HG03103 (cell line): ENCODE data around the gene MKRN2OS.

Experiments used
- ATAC-seq: cut with Tn5 transposase; IDR thresholded peaks from one replicate; pipeline ENCODE4 v1.9.1; 2021; ENCODE audit warnings: low read depth; ENCODE audit not compliant: unreplicated experiment

The MKRN2OS gene

DNA sequence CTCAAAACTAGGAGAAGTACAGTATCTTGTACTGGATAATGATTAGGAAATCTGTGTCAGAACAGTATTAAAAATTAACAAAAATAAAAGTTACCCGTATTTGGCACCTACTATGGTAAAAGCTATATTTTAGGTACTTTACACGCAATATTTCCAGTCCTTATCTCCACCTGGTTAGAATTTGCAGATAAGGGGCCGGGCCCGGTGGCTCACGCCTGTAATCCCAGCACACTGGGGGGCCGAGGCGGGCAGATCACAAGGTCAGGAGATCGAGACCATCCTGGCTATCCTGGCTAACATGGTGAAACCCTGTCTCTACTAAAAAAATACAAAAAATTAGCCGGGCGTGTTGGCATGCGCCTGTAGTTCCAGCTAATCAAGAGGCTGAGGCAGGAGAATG lies 28.4 kb downstream of the MKRN2OS start:
- ATAC-seq = no peak

DNA sequence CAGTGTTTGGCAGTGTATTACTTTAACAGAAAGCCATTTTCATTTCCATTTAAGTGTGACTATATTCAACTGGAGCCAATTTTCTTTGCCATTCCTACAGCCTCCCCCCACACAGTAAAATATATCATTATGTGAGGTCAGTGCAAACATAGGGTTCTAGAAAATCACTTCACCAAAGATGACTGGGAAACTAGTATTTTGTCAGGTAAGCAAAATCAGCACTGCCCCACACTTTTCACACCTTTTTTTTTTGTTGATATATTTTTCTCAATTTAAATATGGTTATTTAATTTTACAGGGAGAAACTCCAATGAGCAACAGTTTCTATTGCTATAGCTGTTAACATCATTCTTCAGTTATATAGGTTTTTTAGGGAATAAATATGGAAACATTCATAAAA lies 29.7 kb downstream of the MKRN2OS start:
- ATAC-seq = no peak

GRCh38 chr3:12513694-12514446 lies 31.4 kb downstream of the MKRN2OS start:
- no peak for ATAC-seq

DNA sequence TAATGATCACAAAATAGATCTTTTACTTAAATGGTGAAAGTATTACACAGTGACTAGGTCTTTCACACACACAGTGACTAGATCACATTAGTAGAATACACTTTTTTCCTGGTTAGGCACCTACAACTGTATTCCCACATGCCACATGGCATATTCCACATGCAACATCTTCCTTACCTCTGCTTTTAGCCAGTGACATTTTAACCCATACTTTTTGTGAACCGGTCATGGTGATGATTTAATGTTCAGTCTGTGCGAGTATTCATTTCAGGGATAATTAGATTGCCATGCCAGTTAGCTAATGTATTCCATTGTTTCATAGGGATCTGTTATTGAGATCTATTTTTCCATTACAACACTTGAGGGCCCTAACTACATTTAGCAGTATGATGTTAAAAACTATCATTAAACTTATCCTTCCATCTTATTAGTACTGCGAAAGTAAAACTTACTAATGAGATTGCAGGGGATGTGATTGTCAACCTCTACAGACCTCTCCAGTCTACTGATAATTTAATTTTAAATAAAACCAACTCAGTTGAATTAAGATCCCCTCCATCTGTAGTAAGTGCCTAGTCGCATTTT lies 32.7 kb downstream of the MKRN2OS start:
- ATAC-seq = no peak

DNA sequence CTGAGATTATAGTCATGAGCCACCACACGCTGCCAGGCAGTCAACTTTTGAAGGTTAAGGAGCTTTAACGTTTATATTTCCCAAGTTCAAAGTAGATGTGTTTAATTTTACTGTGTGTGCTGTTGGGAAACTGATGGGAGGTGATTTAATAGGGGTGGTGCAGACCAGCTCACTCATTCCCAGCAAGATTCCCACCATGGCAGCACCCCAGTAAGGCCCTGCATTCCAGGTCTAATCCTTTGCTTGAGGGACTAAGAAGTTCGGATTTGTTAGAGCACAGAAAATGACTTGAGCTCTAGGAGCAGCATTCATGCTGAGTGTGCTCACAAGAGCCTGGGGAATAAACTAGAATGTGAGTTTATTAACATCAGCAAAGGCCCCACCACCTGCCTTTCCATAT lies 35.8 kb downstream of the MKRN2OS start:
- no peak for ATAC-seq

DNA sequence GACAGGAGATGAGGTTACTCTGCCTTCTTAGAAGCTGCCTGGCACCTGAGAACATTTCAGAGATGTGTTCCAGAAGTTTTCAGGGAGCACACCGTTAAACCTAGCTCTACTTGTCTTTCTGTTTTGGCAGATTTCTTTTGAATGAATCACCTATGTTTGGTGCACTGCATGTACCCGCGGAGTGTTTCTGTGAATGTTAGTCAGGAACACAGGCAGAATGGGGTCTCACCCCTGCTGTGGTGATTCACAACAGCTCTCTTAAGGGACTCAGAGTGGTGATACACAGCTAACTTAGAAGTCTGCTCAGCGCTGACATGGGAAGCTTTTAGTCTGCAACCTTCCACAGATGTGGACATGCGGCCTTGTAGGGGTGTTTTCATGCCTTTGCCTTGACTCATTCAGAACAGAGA lies 37.0 kb downstream of the MKRN2OS start:
- no peak for ATAC-seq

- no peak for ATAC-seq
Observed at GRCh38 chr3:12507591-12508281, 37.6 kb downstream of the MKRN2OS start.

DNA sequence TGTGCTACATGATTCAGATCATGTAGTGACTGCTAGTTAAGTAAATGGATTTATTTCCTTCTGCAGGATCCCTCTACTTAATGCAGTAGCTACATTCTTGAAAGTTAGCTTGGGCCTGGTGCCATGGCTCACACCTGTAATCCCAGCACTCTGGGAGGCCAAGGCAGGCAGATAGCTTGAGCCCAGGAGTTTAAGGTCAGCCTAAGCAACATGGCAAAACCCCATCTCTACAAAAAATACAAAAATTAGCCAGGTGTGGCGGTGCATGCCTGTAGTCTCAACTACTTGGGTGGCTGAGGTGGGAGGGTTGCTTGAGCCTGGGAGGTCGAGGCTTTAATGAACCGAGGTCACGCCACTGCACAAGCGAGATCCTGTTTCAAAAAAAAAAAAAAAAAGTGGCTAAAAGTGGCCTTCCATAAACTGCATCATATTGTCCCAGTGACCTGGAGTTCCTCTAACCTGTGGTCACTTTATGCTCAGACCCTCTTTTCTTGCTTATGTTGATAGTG lies 39.0 kb downstream of the MKRN2OS start:
- no peak for ATAC-seq

GRCh38 chr3:12503126-12503957 lies 42.0 kb downstream of the MKRN2OS start:
- no peak for ATAC-seq

- no peak for ATAC-seq
Observed at GRCh38 chr3:12501360-12502020, 43.8 kb downstream of the MKRN2OS start.

DNA sequence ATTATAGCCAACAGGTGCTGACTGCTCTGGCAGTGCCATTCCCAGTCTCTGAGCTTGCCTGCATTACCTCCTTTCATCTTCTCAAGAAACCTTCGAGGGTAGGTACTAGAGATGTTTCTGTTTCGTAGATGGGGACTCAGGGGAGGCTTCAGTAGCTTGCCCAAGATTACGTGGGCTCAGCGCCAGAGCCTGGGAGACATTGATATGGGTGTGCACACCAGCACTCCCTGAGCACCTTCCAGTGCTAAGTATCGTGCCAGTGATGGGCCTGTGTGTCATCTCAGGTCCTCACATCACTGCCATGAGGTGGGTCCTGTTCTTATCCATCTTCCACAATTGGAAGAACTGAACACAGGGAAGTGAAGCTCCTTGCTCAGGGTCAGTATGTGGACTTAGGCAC lies 45.8 kb downstream of the MKRN2OS start:
- ATAC-seq = no peak

DNA sequence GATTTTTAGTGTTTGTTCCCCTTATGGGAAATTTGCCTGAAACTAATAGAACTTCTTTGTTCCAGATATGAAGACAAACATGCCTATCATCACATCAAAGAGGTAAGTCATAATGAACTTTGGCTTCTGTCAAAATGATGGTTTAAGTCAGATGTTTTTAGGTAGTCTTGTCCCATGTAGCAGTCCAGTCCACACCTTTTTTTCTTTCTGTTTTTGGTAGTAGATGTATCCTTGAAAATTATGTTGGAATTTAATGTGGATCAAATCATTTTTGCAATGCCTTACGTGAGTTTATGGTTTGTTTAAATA lies 48.9 kb downstream of the MKRN2OS start:
- no peak for ATAC-seq

DNA sequence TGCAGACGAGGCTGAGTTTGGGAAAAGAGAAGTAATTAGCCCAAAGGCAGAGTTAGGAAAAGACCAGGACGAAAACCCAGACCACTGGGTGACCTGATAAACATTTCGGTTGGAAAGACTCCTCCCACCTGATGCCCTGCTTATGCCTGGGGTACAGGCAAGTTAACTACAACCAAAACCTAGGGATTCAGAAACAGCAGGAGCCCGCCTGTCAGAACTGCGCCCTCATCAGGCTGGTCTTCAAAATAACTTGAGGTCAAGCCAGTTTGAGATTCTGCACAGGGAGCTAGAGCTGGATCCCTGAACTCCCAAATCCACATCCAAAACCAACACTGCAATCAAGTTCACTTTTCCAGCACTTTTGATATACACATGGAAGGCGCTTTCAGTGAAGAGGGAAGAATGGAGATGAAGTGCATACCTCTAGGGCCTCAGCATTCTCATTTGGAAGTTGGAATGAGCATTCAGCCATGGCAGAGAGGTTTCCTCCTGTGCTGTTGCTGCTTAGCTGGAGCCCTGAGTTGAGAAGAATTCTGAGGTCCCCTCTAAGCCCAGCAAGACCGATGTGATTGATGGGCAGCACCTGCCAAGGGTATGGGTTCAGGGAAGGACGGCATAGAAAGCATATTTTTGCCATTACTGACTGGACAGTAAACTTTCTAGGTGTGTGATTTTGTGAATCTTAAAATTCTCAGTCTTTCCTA lies 49.4 kb downstream of the MKRN2OS start:
- no peak for ATAC-seq

DNA sequence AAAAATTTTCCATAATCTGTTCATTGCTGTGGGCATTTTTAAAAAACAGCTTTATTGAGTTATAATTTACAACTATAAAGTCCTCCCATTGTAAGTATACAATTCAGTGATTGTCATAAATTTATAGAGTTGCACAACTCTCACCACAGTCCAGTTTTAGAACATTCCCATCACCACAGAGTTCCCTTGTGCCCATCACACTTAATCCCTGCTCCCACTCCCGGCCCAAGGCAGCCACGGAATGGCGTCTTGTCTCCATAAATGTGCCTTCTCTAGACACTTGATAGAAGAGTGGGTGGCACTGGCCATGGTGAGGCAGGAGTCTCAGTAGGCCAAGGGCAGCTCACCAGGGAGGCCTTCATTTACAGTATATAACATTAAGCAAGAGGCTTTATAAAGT lies 54.8 kb downstream of the MKRN2OS start:
- no peak for ATAC-seq

DNA sequence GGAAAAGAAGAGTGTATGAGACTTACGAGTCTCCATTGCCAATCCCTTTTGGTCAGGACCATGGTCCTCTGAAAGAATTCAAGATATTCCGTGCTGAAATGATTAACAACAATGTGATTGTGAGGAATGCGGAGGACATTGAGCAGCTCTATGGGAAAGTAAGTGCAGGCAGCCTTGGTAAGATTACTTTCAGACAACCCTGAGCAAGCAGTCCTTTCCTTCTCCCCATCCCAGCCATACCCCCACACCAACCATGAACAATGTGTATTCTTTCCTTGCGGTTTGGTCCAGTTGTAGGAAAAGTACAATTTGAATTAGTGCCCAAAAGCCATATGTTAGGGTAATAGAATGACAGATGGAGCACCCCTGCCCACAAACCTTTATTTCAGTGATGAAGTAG lies 55.5 kb downstream of the MKRN2OS start:
- ATAC-seq = no peak
